Measurements from ENCODE around the gene CHAC1. TPM values are rescaled to one million over a fixed set of nuclear protein-coding genes. Genes with fewer than 3 reads are reported as not detected.
A peak's percentile ranks its signal among the peaks of the same experiment; 100 is the strongest.

Gene CHAC1
- total RNA-seq, 1 experiment from 2014 or later: 11.6 TPM

DNA sequence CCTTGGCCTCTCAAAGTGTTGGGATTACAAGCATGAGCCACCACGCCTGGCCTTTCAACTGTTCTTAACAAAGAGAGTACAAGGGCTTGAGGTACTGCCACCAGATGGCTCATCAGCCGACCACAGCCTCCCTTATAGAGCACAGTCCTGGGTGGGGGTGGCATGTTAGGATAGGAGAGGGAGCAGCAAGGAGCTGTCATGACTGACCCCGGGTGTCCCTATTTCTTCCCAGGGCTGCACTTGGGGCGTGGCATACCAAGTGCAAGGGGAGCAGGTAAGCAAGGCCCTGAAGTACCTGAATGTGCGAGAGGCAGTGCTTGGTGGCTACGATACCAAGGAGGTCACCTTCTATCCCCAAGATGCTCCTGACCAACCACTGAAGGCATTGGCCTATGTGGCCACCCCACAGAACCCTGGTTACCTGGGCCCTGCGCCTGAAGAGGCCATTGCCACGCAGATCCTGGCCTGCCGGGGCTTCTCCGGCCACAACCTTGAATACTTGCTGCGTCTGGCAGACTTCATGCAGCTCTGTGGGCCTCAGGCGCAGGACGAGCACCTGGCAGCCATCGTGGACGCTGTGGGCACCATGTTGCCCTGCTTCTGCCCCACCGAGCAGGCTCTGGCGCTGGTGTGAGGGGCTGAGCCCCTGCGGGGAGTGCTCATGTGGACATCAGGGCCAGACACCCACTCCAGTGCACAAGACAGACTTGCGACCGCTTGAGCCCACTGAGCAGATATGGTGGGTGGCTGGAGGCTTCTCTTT, 2.1 kb downstream of the CHAC1 start:
- peak overlapping the region; percentile 15 for H3K4me3 ChIP-seq (ENCODE audit: low read depth, low read length, poor library complexity, severe bottlenecking)
- ChIA-PET CTCF (no interaction called here), POLR2A (ENCODE audit: low non-redundant PET) (interaction anchor here (1.1 kb wide), 1 partner anchor 27 kb away, joined by 5 read pairs; no protein-coding TSS in a partner anchor)
- peak overlapping the region; percentile 42 for H3K27ac ChIP-seq (ENCODE audit: low read depth, low read length, poor library complexity, severe bottlenecking)
- no TSS peak for BruUV-seq (replicated peaks)
- H3K9me3 ChIP-seq (ENCODE audit: low read depth, low read length, poor library complexity, severe bottlenecking): no peaks in the 10 kb centered on the region
- DNase-seq (ENCODE audit: low spot score): no peak
- TF ChIP-seq, protein P1, sequence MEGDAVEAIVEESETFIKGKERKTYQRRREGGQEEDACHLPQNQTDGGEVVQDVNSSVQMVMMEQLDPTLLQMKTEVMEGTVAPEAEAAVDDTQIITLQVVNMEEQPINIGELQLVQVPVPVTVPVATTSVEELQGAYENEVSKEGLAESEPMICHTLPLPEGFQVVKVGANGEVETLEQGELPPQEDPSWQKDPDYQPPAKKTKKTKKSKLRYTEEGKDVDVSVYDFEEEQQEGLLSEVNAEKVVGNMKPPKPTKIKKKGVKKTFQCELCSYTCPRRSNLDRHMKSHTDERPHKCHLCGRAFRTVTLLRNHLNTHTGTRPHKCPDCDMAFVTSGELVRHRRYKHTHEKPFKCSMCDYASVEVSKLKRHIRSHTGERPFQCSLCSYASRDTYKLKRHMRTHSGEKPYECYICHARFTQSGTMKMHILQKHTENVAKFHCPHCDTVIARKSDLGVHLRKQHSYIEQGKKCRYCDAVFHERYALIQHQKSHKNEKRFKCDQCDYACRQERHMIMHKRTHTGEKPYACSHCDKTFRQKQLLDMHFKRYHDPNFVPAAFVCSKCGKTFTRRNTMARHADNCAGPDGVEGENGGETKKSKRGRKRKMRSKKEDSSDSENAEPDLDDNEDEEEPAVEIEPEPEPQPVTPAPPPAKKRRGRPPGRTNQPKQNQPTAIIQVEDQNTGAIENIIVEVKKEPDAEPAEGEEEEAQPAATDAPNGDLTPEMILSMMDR (conservative IDR thresholded peaks at IDR 0.05; ENCODE audit: low read depth, low read length): no peak
- TF ChIP-seq EZH2 (IDR thresholded peaks at IDR 0.05; ENCODE audit: borderline replicate concordance, low read depth, low read length, poor library complexity, severe bottlenecking): no peak
- peaks cover 43% of the 10 kb centered on the region for H3K4me1 ChIP-seq (ENCODE audit: insufficient read depth, low read length, poor library complexity, severe bottlenecking)
- intact Hi-C loops (cut with micrococcal nuclease; ENCODE audit: unreplicated experiment): no loop called here
- peaks cover 21% of the 10 kb centered on the region for H3K36me3 ChIP-seq (ENCODE audit: insufficient read depth, low read length, poor library complexity, severe bottlenecking)
- H3K27me3 ChIP-seq (replicated peaks; ENCODE audit: insufficient read depth, low read depth, low read length, poor library complexity): no peaks in the 10 kb centered on the region

- Histone ChIP-seq H3K27ac (ENCODE audit: low read depth, low read length, poor library complexity, severe bottlenecking) (peak overlapping the region; percentile 16), H3K4me3 (ENCODE audit: low read depth, low read length, poor library complexity, severe bottlenecking) (peak overlapping the region; percentile 15), H3K27me3 (replicated peaks; ENCODE audit: insufficient read depth, low read depth, low read length, poor library complexity) (no peaks in the 10 kb centered on the region), H3K36me3 (ENCODE audit: insufficient read depth, low read length, poor library complexity, severe bottlenecking) (peaks cover 21% of the 10 kb centered on the region), H3K4me1 (ENCODE audit: insufficient read depth, low read length, poor library complexity, severe bottlenecking) (peaks cover 43% of the 10 kb centered on the region), H3K9me3 (ENCODE audit: low read depth, low read length, poor library complexity, severe bottlenecking) (no peaks in the 10 kb centered on the region)
- ChIA-PET POLR2A (ENCODE audit: low non-redundant PET) (interaction anchor here (0.5 kb wide), 1 partner anchor 51 kb away, joined by 6 read pairs; no protein-coding TSS in a partner anchor), CTCF (no interaction called here)
- peak; percentile 25 for DNase-seq (ENCODE audit: low spot score)
- no peak for TF ChIP-seq EZH2 (IDR thresholded peaks at IDR 0.05; ENCODE audit: borderline replicate concordance, low read depth, low read length, poor library complexity, severe bottlenecking)
- TF ChIP-seq, protein P1 (conservative IDR thresholded peaks at IDR 0.05; ENCODE audit: low read depth, low read length): no peak
- intact Hi-C loops (cut with micrococcal nuclease; ENCODE audit: unreplicated experiment): no loop called here
- no TSS peak for BruUV-seq (replicated peaks)
Measured at GRCh38 chr15:40955930-40956540, 2.8 kb downstream of the CHAC1 start.

- no TSS peak for BruUV-seq (replicated peaks)
- Histone ChIP-seq H3K27ac (ENCODE audit: low read depth, low read length, poor library complexity, severe bottlenecking) (no peak overlapping the region), H3K27me3 (replicated peaks; ENCODE audit: insufficient read depth, low read depth, low read length, poor library complexity) (no peaks in the 10 kb centered on the region), H3K9me3 (ENCODE audit: low read depth, low read length, poor library complexity, severe bottlenecking) (no peaks in the 10 kb centered on the region), H3K4me3 (ENCODE audit: low read depth, low read length, poor library complexity, severe bottlenecking) (peak overlapping the region; percentile 15), H3K36me3 (ENCODE audit: insufficient read depth, low read length, poor library complexity, severe bottlenecking) (peaks cover 21% of the 10 kb centered on the region), H3K4me1 (ENCODE audit: insufficient read depth, low read length, poor library complexity, severe bottlenecking) (peaks cover 42% of the 10 kb centered on the region)
- DNase-seq (ENCODE audit: low spot score): no peak
- intact Hi-C loops (cut with micrococcal nuclease; ENCODE audit: unreplicated experiment): no loop called here
- CTCF ChIA-PET: no interaction called here
- TF ChIP-seq, protein P1 (conservative IDR thresholded peaks at IDR 0.05; ENCODE audit: low read depth, low read length): no peak
- no peak for TF ChIP-seq EZH2 (IDR thresholded peaks at IDR 0.05; ENCODE audit: borderline replicate concordance, low read depth, low read length, poor library complexity, severe bottlenecking)
- POLR2A ChIA-PET (ENCODE audit: low non-redundant PET): no interaction called here
Measured at GRCh38 chr15:40956541-40956982, 3.3 kb downstream of the CHAC1 start.
